HCT116 (cell line): Measurements from ENCODE around the gene FRRS1L. TPM values are rescaled to one million over a fixed set of nuclear protein-coding genes. Genes with fewer than 3 reads are reported as not detected.

ENCODE experiments used
- ATAC-seq: fragments of 200-7000 bp; cut with Tn5 transposase; 2 replicates; pipeline ENCODE4 v1.9.1; 2020; ENCODE audit warnings: mild to moderate bottlenecking, moderate library complexity
- BruUV-seq: library from RNA; stranded (reverse); fragments of 400-500 nt; replicated peaks from 2 replicates; lab custom pipeline; 2021; lab: Mats Ljungman, UMichigan
- CTCF ChIA-PET: fragments of 300-600 bp; sonication (Branson Sonifier 250); formaldehyde crosslinking; loops from one replicate; lab custom pipeline; 2021; ENCODE audit warnings: antibody characterized with exemption; lab: Charles Lee
- POLR2A ChIA-PET: fragments of 300-600, 350-600 bp; sonication (Branson Sonifier 250); formaldehyde crosslinking; loops from one replicate; lab custom pipeline; 2021; ENCODE audit warnings: antibody characterized with exemption; lab: Charles Lee
- RAD21 ChIA-PET, 2 experiments: fragments of 300-600 bp; sonication (Branson Sonifier 250); formaldehyde crosslinking; loops; one replicate each; lab custom pipeline; 2023; ENCODE audit warnings: low total read pairs in 2 of 2; ENCODE audit not compliant: uncharacterized antibody in 2 of 2, unreplicated experiment in 2 of 2, low non-redundant PET in 1 of 2; lab: Charles Lee
- DNase-seq: peaks from one replicate; pipeline ENCODE4 v3.0.0-alpha.2; 2010; ENCODE audit warnings: low read depth, low spot score
- H2AFZ ChIP-seq: fragments of 200-600 bp; shearing (Covaris generic), sonication (generic); 2 replicates; pipeline ENCODE4 v1.6.1; 2017; ENCODE audit warnings: low read depth, mixed run types, mixed read lengths, antibody characterized with exemption, low read length; ENCODE audit not compliant: poor library complexity, severe bottlenecking
- H3K27ac ChIP-seq: 2 replicates; pipeline ENCODE4 v1.5.1; 2012; ENCODE audit warnings: low read depth, low read length
- H3K27me3 ChIP-seq: fragments of 200-600 bp; sonication (generic); 2 replicates; pipeline ENCODE4 v1.6.1; 2016; ENCODE audit warnings: mixed run types, low read length, mixed read lengths; ENCODE audit not compliant: insufficient read depth
- H3K36me3 ChIP-seq, 2 experiments: fragments of 200-500 bp in 1 of 2; fragments of 200-600 bp in 1 of 2; sonication (Bioruptor generic) in 1 of 2; sonication (generic) in 1 of 2; 2 replicates each; pipeline versions ENCODE4 v1.5.1 to v1.6.1; 2014 to 2016; ENCODE audit warnings: low read length in 2 of 2, inconsistent platforms in 1 of 2, mixed read lengths in 1 of 2, mixed run types in 1 of 2; ENCODE audit not compliant: insufficient read depth in 2 of 2, control insufficient read depth in 1 of 2
- H3K4me1 ChIP-seq, 2 experiments: fragments of 200-600 bp in 1 of 2; sonication (generic) in 1 of 2; 2 replicates each; pipeline versions ENCODE4 v1.5.1 to v1.6.1; 2012 to 2017; ENCODE audit warnings: low read length in 2 of 2, inconsistent platforms in 1 of 2, mild to moderate bottlenecking in 1 of 2, mixed read lengths in 1 of 2, mixed run types in 1 of 2, moderate library complexity in 1 of 2; ENCODE audit not compliant: insufficient read depth in 2 of 2, control insufficient read depth in 1 of 2
- H3K4me2 ChIP-seq: fragments of 200-600 bp; sonication (generic); 2 replicates; pipeline ENCODE4 v1.6.1; 2017; ENCODE audit warnings: mixed run types, low read length, mixed read lengths
- H3K4me3 ChIP-seq, 2 experiments: fragments of 200-600 bp in 1 of 2; sonication (generic) in 1 of 2; replicated peaks in 1 of 2; 2 replicates each; pipeline ENCODE4 v1.5.1; 2011 to 2016; ENCODE audit warnings: low read length in 2 of 2, control low read depth in 1 of 2, low read depth in 1 of 2, mild to moderate bottlenecking in 1 of 2, mixed read lengths in 1 of 2, mixed run types in 1 of 2
- H3K79me2 ChIP-seq: fragments of 200-600 bp; sonication (generic); 2 replicates; pipeline ENCODE4 v1.6.1; 2017; ENCODE audit warnings: mild to moderate bottlenecking, mixed run types, low read length, moderate library complexity, mixed read lengths; ENCODE audit not compliant: insufficient read depth
- H3K9ac ChIP-seq: fragments of 200-600 bp; sonication (generic); 2 replicates; pipeline ENCODE4 v1.6.1; 2016; ENCODE audit warnings: low read length, mixed read lengths
- H3K9me2 ChIP-seq: fragments of 200-600 bp; sonication (generic), shearing (Covaris generic); 2 replicates; pipeline ENCODE4 v1.6.1; 2017; ENCODE audit warnings: mixed run types, mild to moderate bottlenecking, moderate library complexity; ENCODE audit not compliant: insufficient read depth
- H3K9me3 ChIP-seq, 2 experiments: fragments of 200-500 bp in 1 of 2; fragments of 200-600 bp in 1 of 2; sonication (Bioruptor generic) in 1 of 2; sonication (generic) in 1 of 2; 2 replicates each; pipeline ENCODE4 v1.6.1; 2014 to 2017; ENCODE audit warnings: low read length in 2 of 2, mixed read lengths in 2 of 2, inconsistent platforms in 1 of 2, low read depth in 1 of 2, mild to moderate bottlenecking in 1 of 2, mixed run types in 1 of 2, moderate library complexity in 1 of 2; ENCODE audit not compliant: control insufficient read depth in 1 of 2, insufficient read depth in 1 of 2
- H4K20me1 ChIP-seq: fragments of 200-600 bp; sonication (generic), shearing (Covaris generic); 2 replicates; pipeline ENCODE4 v1.6.1; 2017; ENCODE audit warnings: mixed run types, mild to moderate bottlenecking, moderate library complexity; ENCODE audit not compliant: insufficient read depth
- CBX3 ChIP-seq: IDR thresholded peaks from 2 replicates; pipeline ENCODE4 v1.6.1; 2012; ENCODE audit warnings: low read depth
- ELF1 ChIP-seq: IDR thresholded peaks from 2 replicates; pipeline ENCODE4 v1.6.1; 2012; ENCODE audit warnings: low read depth, borderline replicate concordance
- EZH2phosphoT487 ChIP-seq: fragments of 200-600 bp; IDR thresholded peaks from 2 replicates; pipeline ENCODE4 v1.6.1; 2018; ENCODE audit warnings: antibody characterized with exemption, borderline replicate concordance
- JUND ChIP-seq: IDR thresholded peaks from 2 replicates; pipeline ENCODE4 v1.6.1; 2012
- POLR2AphosphoS5 ChIP-seq: IDR thresholded peaks from 2 replicates; pipeline ENCODE4 v1.6.1; 2011; ENCODE audit warnings: mild to moderate bottlenecking, low read depth, low read length, moderate library complexity
- RAD21 ChIP-seq: IDR thresholded peaks from 2 replicates; pipeline ENCODE4 v1.6.1; 2012; ENCODE audit warnings: low read depth, mild to moderate bottlenecking
- SIN3A ChIP-seq: IDR thresholded peaks from 2 replicates; pipeline ENCODE4 v1.6.1; 2012; ENCODE audit warnings: low read depth
- SP1 ChIP-seq: IDR thresholded peaks from 2 replicates; pipeline ENCODE4 v1.6.1; 2012; ENCODE audit warnings: low read depth
- SRF ChIP-seq: IDR thresholded peaks from 2 replicates; pipeline ENCODE4 v1.6.1; 2012; ENCODE audit warnings: low read depth
- TCF7L2 ChIP-seq: IDR thresholded peaks from 2 replicates; pipeline ENCODE4 v1.7.0; 2011; ENCODE audit warnings: borderline replicate concordance, inconsistent platforms; ENCODE audit not compliant: insufficient read depth, insufficient read length; ENCODE audit errors: extremely low read depth
- YY1 ChIP-seq: IDR thresholded peaks from 2 replicates; pipeline ENCODE4 v1.6.1; 2011; ENCODE audit warnings: low read length, low read depth, moderate library complexity, mild to moderate bottlenecking; ENCODE audit not compliant: insufficient replicate concordance; ENCODE audit errors: extremely low read depth
- ZNF274 ChIP-seq: fragments of 200-500 bp; sonication (Bioruptor generic); IDR thresholded peaks from 2 replicates; pipeline ENCODE4 v1.6.1; 2014; ENCODE audit warnings: mild to moderate bottlenecking, low read depth, low read length, inconsistent platforms
- intact Hi-C: fragments of 100-400 bp; cut with micrococcal nuclease; formaldehyde crosslinking; loops from 2 replicates; pipeline ENCODE4 v1.10.0; 2022
- total RNA-seq: library from RNA; stranded (reverse); gene quantifications from one replicate; pipeline ENCODE4 v1.2.1, GENCODE V29; 2021; ENCODE audit not compliant: unreplicated experiment
- TF ChIP-seq, protein P1 (sequence below): IDR thresholded peaks from 2 replicates; pipeline ENCODE4 v1.6.1; 2012; ENCODE audit warnings: low read depth
- TF ChIP-seq, protein P2 (sequence below), 3 experiments: fragments of 200-600 bp in 1 of 3; sonication (generic) in 1 of 3; IDR thresholded peaks in 2 of 3; conservative IDR thresholded peaks in 1 of 3; 2 replicates each; pipeline ENCODE4 v1.5.1; 2012 to 2017; ENCODE audit warnings: low read depth in 2 of 3, low read length in 2 of 3, antibody characterized with exemption in 1 of 3, borderline replicate concordance in 1 of 3, control low read depth in 1 of 3, mild to moderate bottlenecking in 1 of 3, mixed read lengths in 1 of 3, mixed run types in 1 of 3, moderate library complexity in 1 of 3; ENCODE audit not compliant: insufficient read depth in 1 of 3
- TF ChIP-seq, protein P3 (sequence below): IDR thresholded peaks from 2 replicates; pipeline ENCODE4 v1.6.1; 2011; ENCODE audit warnings: mild to moderate bottlenecking, low read length, moderate library complexity; ENCODE audit not compliant: insufficient replicate concordance; ENCODE audit errors: extremely low read depth

Gene FRRS1L
- total RNA-seq, 1 experiment from 2014 or later: not detected

DNA sequence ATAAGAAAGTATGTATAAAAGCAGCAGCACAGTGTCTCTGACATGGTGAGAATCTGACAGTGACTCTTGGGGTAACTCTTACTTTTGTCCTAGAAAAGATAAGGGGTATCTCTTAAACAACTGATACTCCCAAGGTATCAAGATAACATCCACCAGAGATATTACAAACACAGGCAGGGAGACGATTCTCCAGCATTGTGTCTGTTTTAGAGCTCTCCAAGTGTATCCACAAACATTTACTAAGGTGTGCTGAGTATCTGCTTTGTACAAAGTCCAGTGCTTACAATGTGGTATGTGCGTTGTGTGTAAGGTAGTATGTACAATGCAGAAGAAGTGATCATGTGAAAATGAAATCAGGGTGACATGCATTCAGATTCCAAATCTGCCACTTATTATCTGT lies 42.9 kb downstream of the FRRS1L start:
- Histone ChIP-seq H3K9ac (no peak overlapping the region), H3K9me3 (no peaks in the 10 kb centered on the region), H2AFZ (no peak overlapping the region), H3K9me2 (no peaks in the 10 kb centered on the region), H3K4me1 (peaks cover 4 to 11% of the 10 kb centered on the region in 2 experiments), H3K27me3 (no peaks in the 10 kb centered on the region), H4K20me1 (no peaks in the 10 kb centered on the region), H3K4me3 (no peak overlapping the region), H3K36me3 (no peaks in the 10 kb centered on the region), H3K79me2 (peaks cover 6% of the 10 kb centered on the region), H3K4me2 (no peak overlapping the region)
- ChIA-PET POLR2A (no interaction called here), CTCF (no interaction called here)
- intact Hi-C loops: no loop called here
- ATAC-seq (no peak), DNase-seq (no peak)
- no TSS peak for BruUV-seq
- TF ChIP-seq YY1 (no peak), SP1 (no peak), TCF7L2 (no peak), RAD21 (no peak), POLR2AphosphoS5 (no peak), JUND (no peak), EZH2phosphoT487 (no peak), CBX3 (no peak), SIN3A (no peak), ELF1 (no peak), ZNF274 (no peak), SRF (no peak)
- TF ChIP-seq, protein P1, sequence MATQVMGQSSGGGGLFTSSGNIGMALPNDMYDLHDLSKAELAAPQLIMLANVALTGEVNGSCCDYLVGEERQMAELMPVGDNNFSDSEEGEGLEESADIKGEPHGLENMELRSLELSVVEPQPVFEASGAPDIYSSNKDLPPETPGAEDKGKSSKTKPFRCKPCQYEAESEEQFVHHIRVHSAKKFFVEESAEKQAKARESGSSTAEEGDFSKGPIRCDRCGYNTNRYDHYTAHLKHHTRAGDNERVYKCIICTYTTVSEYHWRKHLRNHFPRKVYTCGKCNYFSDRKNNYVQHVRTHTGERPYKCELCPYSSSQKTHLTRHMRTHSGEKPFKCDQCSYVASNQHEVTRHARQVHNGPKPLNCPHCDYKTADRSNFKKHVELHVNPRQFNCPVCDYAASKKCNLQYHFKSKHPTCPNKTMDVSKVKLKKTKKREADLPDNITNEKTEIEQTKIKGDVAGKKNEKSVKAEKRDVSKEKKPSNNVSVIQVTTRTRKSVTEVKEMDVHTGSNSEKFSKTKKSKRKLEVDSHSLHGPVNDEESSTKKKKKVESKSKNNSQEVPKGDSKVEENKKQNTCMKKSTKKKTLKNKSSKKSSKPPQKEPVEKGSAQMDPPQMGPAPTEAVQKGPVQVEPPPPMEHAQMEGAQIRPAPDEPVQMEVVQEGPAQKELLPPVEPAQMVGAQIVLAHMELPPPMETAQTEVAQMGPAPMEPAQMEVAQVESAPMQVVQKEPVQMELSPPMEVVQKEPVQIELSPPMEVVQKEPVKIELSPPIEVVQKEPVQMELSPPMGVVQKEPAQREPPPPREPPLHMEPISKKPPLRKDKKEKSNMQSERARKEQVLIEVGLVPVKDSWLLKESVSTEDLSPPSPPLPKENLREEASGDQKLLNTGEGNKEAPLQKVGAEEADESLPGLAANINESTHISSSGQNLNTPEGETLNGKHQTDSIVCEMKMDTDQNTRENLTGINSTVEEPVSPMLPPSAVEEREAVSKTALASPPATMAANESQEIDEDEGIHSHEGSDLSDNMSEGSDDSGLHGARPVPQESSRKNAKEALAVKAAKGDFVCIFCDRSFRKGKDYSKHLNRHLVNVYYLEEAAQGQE: no peak
- TF ChIP-seq, protein P2, sequence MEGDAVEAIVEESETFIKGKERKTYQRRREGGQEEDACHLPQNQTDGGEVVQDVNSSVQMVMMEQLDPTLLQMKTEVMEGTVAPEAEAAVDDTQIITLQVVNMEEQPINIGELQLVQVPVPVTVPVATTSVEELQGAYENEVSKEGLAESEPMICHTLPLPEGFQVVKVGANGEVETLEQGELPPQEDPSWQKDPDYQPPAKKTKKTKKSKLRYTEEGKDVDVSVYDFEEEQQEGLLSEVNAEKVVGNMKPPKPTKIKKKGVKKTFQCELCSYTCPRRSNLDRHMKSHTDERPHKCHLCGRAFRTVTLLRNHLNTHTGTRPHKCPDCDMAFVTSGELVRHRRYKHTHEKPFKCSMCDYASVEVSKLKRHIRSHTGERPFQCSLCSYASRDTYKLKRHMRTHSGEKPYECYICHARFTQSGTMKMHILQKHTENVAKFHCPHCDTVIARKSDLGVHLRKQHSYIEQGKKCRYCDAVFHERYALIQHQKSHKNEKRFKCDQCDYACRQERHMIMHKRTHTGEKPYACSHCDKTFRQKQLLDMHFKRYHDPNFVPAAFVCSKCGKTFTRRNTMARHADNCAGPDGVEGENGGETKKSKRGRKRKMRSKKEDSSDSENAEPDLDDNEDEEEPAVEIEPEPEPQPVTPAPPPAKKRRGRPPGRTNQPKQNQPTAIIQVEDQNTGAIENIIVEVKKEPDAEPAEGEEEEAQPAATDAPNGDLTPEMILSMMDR (IDR thresholded peaks at IDR 0.05 in 2 of 3, conservative IDR thresholded peaks at IDR 0.05 in 1 of 3; ENCODE audit: borderline replicate concordance in 1 of 3, insufficient read depth in 1 of 3, low read depth in 2 of 3, low read length in 2 of 3): no peak
- TF ChIP-seq, protein P3, sequence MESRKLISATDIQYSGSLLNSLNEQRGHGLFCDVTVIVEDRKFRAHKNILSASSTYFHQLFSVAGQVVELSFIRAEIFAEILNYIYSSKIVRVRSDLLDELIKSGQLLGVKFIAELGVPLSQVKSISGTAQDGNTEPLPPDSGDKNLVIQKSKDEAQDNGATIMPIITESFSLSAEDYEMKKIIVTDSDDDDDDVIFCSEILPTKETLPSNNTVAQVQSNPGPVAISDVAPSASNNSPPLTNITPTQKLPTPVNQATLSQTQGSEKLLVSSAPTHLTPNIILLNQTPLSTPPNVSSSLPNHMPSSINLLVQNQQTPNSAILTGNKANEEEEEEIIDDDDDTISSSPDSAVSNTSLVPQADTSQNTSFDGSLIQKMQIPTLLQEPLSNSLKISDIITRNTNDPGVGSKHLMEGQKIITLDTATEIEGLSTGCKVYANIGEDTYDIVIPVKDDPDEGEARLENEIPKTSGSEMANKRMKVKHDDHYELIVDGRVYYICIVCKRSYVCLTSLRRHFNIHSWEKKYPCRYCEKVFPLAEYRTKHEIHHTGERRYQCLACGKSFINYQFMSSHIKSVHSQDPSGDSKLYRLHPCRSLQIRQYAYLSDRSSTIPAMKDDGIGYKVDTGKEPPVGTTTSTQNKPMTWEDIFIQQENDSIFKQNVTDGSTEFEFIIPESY: no peak
- TF ChIP-seq, all 23 proteins: peak for 0
- H3K27ac ChIP-seq: no peak overlapping the region
- RAD21 ChIA-PET: no interaction called here
